ENCODE results near the gene RTTN.

Gene RTTN

DNA sequence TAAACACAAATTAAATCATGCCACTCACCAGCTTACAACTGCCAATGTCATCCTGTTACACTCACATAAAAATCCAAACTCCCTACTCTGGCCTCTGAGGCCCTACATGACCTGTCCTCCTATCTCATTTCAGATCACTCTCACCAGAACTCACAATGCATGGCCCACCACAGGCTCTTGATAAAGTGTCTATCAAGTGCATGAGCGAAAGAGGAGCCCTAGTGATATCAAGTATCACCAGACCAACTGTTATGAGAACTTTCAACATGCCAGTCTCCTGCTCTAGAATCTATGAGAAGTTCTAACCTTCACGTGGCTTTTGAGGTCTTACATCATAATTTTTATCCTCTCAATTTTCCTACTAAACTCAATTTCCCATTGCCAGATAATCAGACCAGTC, 181.4 kb downstream of the RTTN start:
- DNase-seq (ENCODE audit: low read depth), result no peak

DNA sequence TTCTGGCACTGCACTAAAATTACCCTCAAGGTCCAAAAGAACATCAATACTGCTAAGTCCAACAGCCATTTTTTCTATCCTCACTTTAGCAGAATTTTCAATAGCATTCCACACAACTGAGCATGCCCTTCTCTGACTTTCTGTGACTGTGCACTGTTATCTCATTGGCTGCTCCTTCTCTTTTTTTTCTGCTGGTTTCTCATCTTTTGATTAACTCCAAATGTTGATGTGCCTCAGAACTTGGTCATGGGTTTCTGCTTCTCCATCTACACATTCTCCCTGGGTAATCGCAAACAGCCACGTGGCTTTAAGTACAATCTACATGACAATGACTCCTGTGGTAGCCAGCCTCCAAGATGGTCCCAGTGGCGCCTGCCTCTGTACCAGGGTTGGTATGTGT, 182.9 kb downstream of the RTTN start:
- no peak for DNase-seq (ENCODE audit: low read depth)

DNA sequence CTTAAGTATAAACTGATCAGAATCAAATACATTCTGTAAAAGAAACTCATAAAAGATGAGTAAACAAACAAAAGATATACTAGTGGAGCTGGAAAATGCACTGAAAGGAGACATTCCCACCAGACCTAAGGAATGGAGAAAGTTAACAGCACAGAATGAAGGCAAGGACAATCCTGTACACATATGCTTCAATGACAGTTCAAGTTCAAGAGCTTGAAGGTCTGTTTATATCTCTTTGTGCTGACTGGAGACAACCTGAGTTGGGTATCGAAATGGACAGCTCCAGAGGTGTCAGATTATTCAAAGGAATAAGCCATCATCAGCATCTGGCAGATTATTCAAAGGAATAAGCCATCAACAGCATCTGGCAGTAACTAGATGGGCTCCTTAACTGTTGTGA, 184.0 kb downstream of the RTTN start:
- no peak for DNase-seq (ENCODE audit: low read depth)

DNA sequence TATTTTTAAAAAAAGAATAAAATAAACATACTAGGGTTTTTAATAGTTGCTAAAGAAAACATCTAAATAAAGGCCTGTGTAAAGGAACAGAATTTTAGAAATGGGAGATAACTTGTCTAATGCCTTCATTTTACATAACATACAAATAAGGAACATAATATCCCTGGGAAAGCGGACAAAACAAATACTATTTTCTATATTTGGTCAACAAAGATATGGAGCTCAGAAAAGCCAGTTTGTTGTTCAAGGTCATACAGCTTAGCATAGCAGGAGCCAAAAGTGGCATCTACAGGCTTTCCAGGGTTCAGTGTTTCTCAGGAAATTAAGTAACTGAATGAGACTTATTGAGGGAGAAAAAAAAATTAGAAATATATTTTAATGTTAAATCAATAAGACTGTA, 184.4 kb downstream of the RTTN start:
- no peak for DNase-seq (ENCODE audit: low read depth)

DNA sequence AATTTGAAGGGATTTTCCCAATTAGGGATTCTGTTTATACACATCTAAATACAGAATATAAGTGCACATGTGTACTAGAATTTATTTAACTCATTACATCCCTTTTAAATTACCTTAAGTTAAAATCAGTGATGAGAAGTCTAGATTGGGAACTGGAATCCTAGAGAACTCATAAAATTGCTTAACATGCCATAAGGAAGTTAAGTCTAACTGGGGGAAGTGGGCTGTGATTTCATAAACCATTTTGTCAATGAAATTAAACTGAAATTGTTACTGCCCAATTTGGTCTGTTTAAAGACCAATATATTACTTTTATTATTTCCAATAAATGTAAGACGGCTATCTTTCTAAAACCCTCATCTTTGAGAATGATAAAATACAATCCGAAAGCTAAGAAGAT, 185.5 kb downstream of the RTTN start:
- DNase-seq (ENCODE audit: low read depth), result no peak

DNA sequence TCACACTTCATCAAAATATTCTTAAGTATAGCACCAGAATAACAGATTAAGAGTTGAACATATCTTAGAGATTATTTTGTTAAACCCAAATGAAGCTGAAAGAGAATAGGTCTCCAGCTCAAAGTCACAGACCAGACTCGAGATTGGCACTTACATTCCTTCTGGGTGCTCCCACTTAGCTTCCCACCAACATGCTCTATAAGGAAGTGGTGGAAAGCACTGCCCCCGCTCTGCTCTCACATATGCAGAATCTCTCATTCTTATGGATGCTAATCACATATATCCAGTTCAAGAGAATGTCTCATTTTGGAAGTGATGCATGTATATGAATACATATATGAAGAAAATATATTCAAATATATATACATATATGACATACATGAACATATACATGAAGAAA, 186.4 kb downstream of the RTTN start:
- DNase-seq (ENCODE audit: low read depth), result no peak

GRCh38 chr18:70015127-70015526, 190.4 kb downstream of the RTTN start:
- DNase-seq (ENCODE audit: low read depth), result no peak

DNA sequence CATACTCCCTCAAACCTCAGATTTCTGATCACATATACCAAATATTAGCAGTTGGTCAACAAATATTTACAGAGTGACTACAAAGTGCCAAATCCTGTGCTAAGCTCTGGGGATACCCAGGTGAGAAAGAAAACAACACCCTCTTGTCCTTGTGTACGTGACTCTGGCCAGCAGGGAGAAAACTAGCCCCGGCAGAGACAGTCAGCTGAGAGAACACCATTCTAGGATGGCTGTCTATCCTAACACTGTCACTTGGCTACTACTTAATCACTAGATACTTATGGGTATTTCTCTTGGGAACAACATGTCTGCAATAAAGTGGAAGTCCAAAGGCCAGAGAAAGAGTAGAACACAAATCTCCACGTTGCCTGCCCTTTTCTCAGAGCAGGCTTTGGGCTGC, 199.9 kb downstream of the RTTN start:
- no peak for DNase-seq (ENCODE audit: low read depth)

GRCh38 chr18:70004696-70005095, 200.8 kb downstream of the RTTN start:
- DNase-seq (ENCODE audit: low read depth), result no peak

GRCh38 chr18:69999656-70000055, 205.8 kb downstream of the RTTN start:
- no peak for DNase-seq (ENCODE audit: low read depth)

DNA sequence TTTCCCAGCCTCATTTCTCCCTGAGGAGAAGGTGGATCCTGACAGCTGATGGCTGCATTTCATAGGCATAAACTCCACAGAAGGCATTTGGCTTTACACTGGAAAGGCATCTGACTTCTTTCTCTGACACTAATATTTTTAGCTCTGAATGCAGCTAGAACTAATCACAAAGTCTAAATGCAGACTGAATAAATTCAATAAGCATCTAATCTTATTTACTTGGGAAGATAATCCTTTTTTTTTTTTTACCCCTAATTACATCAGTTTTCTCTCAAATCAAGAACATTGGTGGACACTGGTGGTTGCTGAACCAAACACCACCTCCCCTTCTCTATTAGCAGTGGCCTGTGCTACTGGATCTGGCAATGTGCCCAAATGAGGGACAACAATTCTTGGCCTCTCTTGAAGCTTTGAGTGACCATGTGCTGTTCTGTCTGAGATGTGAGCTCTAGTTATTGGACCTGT, 206.9 kb downstream of the RTTN start:
- DNase-seq (ENCODE audit: low read depth), result no peak

GRCh38 chr18:69996951-69997798, 208.3 kb downstream of the RTTN start:
- no peak for DNase-seq (ENCODE audit: low read depth)

DNA sequence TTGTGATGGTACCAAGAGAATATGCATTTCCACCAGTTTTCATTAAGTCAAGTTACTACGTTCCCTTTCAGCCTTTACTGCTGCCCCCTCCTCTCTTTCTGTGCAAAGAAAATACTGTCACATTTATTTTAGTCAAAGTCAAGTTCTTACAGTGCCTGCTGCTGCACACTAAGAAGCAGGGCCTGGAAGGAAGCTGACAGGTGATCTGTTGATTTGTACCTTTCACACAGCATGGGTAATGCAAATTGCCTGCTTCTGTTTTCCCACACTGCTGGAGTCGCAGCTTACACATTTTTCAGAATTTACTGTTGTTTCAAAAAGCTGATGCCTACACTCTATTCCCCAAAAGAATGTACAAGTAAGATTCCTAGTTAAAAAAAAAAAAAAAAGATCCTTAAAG, 209.1 kb downstream of the RTTN start:
- no peak for DNase-seq (ENCODE audit: low read depth)

DNA sequence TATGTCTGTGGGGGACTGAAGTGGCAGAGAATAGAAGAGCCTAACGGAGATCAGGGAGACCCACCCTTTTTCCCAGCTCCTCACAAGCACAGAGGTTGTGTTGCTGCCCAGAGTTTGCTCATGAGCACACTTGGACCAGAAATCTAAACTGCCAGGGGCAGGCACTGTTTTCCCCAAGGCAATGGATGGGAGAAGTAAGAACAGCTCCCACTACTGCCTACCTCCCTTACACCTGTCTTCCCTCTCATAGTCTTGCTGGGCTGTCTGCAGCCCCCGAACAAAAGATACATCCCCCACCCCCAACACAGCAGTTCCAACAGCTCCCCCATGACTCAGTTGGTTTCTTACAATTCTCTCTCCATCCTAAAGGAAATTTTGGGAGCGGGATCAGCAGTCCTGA, 209.7 kb downstream of the RTTN start:
- no peak for DNase-seq (ENCODE audit: low read depth)

- DNase-seq (ENCODE audit: low read depth), result no peak
Measured at GRCh38 chr18:69992776-69993175, 212.7 kb downstream of the RTTN start.

GRCh38 chr18:69987870-69988269, 217.6 kb downstream of the RTTN start:
- no peak for DNase-seq (ENCODE audit: low read depth)

GRCh38 chr18:69985239-69985638, 220.2 kb downstream of the RTTN start:
- no peak for DNase-seq (ENCODE audit: low read depth)

GRCh38 chr18:69982417-69982816, 223.1 kb downstream of the RTTN start:
- DNase-seq (ENCODE audit: low read depth), result no peak

GRCh38 chr18:69981948-69982347, 223.5 kb downstream of the RTTN start:
- DNase-seq (ENCODE audit: low read depth), result no peak

- no peak for DNase-seq (ENCODE audit: low read depth)
Measured at GRCh38 chr18:69980982-69981804, 224.3 kb downstream of the RTTN start.

DNA sequence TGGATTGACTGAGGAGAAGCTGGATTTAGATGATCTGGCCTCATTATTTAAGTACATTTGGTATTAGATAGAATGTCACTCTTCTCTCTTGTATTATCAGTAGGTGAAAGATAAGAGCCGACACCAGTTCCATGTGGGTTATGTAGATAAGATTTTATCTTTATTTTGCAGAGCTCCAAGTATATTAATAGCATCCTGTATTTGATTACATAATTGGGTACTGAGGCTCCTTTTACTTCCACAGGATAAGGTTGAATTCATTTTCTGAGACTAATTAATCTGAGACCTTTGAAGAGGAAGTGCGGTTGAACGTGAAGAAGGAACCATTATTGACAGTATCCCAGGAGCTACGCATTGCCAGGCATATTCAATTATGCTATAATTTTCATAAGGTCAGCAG, 225.0 kb downstream of the RTTN start:
- DNase-seq (ENCODE audit: low read depth), result no peak

- no peak for DNase-seq (ENCODE audit: low read depth)
Measured at GRCh38 chr18:69978732-69979715, 226.5 kb downstream of the RTTN start.

All from stimulated activated CD8-positive, alpha-beta memory T cell treated with anti-CD3 and anti-CD28 coated beads, Interleukin-15, amount 100 ng/mL, for 1 hour (primary cell).